GM19395 (cell line): ENCODE results near the gene LRRFIP1.
"Not testable (repeated sequence)": the region's sequence is repeated elsewhere in the genome, so short reads cannot be mapped to it uniquely, and the experiment has no call there.

Source experiments
- ATAC-seq: cut with Tn5 transposase; IDR thresholded peaks from one replicate; pipeline ENCODE4 v1.9.1; 2021; ENCODE audit warnings: mild to moderate bottlenecking, moderate library complexity; ENCODE audit not compliant: unreplicated experiment

Gene LRRFIP1

DNA sequence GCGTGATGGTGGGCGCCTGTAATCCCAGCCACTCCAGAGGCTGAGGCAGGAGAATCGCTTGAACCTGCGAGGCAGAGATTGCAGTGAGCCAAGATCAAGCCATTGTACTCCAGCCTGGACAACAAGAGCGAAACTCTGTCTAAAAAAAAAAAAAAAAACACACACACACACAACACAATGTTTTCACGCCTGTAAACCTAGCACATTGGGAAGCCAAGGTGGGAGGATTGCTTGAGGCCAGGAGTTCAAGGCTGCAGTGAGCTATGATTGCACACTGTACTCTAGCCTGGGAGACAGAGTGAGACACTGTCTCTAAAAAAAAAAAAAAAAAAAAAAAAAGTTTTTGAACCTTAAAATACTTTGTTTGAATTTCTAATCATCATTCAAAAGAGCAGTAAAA, 137.7 kb downstream of the LRRFIP1 start:
- not testable (repeated sequence) for ATAC-seq

DNA sequence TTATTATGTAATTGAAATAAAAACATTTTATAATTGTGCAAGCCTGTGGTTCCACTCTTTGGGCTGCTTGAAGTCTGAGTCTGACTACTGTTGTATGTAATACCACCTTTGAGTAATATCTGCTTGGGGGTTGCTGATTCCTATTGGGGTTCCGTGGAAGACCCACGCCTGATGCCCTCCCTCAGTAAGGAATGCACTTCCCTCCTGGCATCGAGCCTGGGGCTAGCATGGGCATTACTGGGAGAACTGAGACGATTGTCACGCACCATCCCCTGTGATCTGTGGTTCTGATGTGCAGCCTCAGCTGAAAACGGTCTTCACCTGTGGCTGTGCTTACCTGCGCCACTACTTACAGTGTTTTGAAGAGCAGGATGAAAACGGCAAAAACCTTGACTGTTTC, 138.5 kb downstream of the LRRFIP1 start:
- ATAC-seq, result no peak

DNA sequence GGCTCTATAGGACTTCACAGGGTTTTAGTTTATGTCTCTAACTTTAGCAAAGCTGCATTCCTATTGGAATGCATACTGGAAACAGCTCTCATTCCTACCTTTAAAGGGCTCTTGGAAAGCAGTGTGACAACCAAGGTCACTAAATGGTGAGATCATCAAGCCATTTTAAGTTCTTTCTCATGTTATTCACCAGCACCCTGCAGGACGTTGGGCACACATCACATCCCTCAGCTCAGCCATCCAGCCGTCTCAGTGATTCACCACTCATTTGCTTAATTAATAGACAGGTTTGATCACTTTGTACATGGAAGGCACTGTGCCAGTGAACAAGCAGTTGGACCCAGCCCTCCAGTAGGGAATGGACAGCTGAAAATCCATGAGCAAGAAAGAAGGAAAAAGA, 139.0 kb downstream of the LRRFIP1 start:
- no peak for ATAC-seq

DNA sequence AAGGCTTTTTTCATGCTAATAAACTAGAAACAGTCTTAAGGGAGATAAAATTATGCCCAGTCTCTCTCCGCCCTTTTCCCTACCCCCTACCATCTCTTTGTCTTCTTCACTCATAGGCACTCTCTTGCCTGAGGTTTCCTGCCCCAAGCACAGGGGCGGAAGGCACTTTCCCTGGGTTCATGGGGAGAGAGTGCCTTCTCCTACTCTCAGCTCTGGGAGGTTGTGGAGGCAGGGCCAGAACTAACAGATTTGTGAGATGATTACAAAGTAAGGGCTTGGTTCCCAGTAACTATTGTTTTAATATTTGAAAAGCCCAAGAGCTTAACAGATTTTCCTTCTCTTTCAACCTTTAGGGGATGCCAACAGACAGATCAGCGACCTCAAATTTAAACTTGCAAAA, 145.1 kb downstream of the LRRFIP1 start:
- no peak for ATAC-seq

DNA sequence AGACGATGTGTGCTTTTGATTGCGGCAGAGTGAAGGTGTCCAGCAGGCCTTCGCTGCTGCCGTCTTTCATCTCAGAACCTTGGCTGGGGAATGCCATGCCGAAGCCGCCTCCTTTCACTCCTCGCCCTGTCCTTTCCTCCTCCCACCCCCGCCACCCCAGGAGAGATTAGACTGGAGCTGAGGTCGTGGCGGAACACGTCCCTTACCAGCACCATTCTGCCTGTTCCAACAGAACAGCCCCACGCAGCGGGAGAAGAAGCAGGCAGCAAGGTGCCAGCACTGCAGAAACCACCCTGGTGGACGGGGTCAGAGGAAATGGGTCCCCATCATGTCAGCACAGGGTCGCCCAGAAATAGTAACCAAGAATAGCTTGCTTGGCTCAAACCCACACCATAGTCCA, 146.4 kb downstream of the LRRFIP1 start:
- ATAC-seq, result no peak

DNA sequence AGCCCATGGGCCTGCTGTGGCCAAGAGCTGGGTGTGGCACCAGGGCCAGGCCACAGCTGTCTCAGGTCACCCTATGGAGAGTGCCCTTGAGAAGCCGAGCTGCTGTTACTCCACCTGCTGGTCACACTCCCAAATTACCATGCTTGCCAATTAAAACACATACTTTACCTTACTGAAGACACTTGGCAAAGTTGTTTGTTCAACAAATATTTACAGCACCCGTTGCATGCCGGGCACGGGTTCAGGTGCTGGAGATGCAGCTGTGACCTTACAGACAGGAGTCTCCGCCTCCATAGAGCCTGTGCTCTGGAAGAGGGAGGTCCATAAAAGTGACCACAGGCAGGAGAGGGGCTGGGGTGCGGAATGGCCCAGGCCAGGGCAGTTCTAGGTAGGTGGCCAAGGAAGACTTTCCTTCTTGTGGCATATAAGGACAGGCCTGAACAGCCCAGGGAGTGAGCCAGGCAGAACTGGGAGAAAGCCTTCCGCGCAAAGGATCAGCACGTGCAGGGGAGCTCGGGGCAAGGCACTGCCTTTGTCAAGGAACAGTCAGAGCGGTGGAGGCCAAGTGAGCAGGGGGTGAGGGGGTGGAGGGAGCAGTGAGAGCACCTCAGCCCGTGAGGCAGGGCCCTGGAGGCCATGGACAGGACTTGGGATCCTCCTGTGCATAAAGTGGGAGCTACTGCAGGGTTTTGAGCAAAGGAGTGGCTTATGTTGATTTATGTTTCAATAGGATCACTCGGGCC, 147.6 kb downstream of the LRRFIP1 start:
- peak; percentile 66 for ATAC-seq

DNA sequence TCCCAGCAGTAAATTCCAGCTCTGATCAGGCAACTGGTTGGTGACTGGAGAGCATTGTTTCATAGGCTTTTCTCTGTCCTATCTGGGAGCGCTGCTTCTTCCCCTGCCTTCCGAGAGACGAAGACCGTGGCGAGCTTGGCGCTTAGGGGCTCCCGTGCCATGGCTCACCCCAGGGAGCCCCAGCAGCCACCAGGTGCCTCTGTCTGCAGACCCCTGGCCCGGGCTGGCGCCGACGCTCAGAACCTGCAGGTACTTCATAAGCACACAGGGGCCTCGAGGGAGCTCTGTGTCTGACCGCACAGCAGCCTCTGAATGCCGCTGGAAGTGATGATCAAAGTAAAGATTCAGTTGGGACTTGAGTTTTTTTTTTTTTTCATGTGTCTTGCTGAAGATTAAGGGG, 152.1 kb downstream of the LRRFIP1 start:
- ATAC-seq, result no peak

DNA sequence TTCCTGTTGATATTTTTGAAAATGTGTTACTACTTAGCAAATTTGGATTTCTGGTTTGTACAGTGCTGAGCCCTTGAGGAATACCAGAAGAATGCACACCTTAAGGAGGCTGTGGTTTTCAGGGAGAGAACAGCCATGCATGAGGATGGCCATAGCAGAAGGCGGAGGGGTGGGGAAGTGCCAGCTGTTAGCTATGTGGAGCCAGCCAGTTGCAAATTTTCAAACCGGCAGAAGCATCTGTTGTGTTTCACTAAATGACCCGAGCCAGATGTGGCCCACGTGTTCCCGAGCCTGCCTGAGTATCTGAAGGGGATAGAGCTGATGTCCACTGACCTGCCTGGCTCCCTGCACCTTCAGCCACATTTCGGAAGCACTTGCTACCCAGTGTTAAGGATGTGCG, 154.8 kb downstream of the LRRFIP1 start:
- no peak for ATAC-seq

DNA sequence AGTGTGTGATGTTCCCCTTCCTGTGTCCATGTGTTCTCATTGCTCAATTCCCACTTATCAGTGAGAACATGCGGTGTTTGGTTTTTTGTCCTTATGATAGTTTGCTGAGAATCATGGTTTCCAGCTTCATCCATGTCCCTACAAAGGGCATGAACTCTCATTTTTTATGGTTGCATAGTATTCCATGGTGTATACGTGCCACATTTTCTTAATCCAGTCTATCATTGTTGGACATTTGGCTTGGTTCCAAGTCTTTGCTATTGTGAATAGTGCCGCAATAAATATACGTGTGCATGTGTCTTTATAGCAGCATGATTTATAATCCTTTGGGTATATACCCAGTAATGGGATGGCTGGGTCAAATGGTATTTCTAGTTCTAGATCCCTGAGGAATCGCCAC, 156.3 kb downstream of the LRRFIP1 start:
- ATAC-seq, result not testable (repeated sequence)

DNA sequence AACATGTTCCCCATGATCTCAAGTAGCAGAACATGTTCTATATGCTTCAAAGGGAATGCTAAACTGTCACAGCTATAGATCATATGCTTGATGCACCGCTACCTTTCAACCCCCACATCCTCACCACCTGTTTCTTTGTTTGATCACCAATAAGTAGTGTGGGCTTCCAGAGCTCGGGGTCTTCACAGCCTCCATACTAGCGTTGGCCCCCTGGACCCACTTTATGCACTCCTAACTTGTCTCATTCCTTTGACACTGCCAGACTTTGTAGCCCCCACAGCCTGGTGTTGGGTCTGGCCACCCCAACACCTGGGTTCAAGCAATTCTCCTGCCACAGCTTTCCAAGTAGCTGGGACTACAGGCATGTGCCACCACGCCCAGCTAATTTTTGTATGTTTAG, 159.5 kb downstream of the LRRFIP1 start:
- no peak for ATAC-seq

DNA sequence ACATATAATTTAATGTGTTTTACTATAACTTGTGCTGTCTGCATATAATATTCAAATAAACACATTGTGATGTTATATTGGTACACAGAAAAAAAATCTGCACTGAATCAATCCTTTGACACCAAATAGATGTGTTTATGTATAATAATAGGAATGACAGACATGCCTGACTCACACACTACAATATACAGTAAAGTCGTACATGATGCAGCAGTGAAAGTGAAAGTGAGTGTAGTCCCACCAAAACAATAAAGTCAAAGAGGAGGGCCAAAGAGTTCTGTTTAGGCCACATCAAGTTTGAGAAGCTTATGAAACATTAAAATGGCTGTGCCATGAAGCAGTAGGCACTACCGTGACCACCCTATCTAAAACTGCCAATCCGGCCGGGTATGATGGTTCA, 163.0 kb downstream of the LRRFIP1 start:
- no peak for ATAC-seq

DNA sequence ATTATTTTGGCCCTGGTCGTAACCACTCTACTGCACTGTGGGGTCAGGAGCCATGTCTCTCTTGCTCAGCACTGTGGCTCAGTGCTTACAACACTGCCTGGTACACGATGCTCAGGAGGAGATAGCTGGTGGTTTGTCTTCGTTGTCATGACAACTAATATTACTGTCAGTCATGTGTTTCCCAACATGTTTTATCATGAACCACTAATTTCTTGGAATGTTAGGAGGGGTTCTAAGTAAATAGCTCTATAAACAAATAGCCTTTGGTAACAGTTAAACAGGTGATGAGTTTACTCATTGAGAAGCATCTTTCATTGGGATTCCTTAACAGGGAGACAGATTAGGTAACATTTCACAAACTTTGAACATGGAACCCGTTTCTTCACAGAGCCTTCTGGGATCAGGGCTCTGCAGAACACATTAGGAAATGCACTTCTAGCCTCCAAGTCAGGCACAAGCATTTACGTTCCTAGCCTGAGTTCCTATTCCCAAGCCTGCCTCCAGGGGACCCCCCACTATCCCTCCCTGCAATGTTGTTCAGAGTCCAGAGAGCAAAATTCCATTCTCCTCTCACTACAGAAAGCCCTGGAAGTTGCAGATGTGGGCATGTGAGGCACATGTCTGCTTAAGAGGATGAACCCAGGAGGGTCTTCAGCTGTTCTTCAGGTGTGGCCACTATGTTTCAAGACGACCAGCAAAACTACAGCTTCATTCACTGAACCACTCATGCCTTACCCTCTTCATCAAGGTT, 164.8 kb downstream of the LRRFIP1 start:
- ATAC-seq, result no peak

DNA sequence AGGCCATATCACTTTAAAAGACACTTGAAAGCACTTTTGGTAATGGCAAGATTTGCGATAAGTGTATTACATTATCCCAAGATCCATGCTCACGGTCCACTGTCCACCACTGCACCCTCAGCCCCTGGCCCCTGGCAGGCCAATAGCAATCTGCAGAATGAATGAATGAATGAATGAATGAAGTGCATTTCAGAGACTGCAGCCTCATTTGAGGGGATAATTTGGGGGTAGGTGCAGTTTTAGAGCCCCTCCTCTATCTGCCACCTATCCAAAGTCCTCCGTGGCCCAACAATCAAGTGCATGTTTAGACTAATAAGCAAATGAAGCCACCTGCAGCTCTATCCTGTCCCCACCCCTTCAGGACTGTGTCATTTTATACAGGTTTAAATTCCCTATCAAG, 169.9 kb downstream of the LRRFIP1 start:
- ATAC-seq, result no peak

DNA sequence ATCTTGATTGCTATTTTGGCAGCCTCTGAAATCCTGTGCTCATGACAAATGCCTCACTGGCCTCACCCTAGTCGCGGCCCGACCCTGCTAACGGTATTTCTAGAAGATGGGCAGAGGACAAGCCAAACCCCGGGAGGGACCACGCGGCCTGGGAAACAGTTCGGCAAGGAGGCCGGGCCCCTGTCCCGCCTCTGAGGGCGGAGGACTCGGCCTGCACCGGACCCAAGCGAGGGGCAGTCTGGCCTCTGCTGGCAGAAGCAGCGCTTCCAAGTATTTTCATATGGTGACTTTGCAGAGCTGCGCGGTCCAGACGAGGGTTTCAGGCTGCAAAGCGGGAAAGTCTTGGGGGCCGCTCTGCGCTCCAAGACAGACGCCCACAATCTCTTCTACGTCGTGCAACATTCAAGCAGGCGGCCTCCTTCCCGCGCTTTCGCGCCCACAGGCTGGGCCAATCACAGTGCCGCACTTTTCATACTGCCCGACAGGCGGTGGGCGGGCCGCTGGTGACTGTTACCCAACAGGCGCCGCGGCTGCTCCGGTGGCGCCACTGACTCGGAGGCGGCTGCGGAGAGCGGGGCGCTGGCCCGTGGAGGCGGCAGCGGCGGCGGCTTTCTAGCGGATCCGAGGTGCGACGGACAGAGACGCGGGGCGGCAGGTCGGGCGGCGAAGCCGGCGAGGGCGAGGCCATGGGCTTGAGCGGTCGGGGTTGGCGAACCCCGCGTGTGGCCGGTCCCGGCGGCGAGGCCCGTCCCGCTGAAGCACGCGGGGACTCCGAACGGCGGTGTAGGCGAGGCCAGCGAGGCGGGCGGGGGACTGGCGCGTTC, 171.1 kb downstream of the LRRFIP1 start, which contains the start of gene RBM44:
RBM44 (plus strand) TSS at position 544 of the 824 bp plus-strand sequence. CDS start 14,831 bp downstream, outside the sequence.
- no peak for ATAC-seq

DNA sequence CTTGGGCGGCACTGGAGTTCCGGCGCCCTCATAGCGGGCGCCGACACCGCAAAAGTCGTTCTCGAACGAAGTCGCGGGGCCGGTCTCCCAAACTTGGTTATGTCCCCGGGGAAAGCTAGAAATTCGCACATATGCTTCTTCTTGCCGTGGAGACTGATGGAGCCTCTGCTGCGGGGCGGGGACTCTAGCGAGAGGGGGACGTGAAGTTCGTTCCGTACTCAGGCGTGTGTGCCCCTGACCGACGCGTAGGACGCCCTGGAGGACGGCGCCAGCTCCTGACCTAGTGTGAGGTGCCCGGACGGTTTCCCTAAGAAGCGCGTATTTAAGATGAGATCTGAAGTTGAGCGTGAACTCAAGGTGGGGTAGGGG, 171.7 kb downstream of the LRRFIP1 start:
- no peak for ATAC-seq

DNA sequence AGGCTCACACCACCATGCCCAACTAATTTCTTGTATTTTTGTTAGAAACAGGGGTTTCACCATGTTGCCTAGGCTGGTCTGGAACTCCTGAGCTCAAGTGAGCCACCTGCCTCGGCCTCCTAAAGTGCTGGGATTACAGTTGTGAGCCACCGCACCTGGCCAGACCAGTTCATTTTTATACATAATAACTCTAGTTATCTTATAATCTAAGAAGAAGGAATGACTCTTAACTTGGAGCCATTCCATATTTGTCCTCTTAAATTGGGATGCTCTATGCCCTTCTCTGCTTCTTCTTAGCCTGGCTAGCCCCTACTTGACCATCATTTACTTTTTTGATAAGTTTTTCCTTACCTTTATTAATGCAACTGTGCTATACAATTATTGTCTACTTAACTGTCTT, 174.1 kb downstream of the LRRFIP1 start:
- no peak for ATAC-seq

DNA sequence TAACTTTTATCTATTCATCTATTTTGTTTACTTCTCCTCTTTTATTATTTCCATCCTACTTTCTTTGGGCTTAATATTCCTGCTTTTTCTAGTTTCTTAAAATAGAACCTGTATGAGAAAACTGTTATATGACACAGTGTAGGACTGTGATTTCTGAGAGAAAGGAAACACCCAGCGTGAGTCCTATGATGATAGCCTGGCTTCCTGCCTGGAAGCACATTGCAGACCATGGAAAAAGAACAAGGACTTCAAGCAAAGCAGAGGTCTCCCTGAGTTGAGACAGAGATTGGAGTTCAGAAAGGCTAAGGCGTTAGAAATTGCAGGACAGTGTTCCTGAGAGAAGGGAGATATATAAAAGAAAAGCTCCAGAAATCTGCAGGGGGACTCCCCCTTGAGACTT, 178.9 kb downstream of the LRRFIP1 start:
- ATAC-seq, result no peak

DNA sequence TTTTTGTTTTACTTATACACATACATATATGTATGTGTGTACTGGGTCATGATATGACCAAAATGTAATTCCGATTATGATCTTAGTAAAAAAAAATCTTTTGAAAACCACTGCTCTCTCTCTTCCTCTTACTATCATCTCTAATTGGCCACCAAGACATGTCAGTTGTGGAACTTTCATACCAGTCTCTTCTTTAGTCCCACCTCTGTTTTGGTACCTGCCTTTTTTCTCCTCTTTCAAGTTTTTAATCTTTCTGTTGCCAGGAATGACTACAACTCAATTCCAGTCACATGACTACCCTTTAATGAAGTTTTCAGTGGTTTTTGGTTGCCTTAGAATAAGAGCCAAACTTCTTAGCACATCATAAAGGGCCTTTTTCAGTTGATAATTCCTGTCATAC, 188.2 kb downstream of the LRRFIP1 start:
- ATAC-seq, result no peak

DNA sequence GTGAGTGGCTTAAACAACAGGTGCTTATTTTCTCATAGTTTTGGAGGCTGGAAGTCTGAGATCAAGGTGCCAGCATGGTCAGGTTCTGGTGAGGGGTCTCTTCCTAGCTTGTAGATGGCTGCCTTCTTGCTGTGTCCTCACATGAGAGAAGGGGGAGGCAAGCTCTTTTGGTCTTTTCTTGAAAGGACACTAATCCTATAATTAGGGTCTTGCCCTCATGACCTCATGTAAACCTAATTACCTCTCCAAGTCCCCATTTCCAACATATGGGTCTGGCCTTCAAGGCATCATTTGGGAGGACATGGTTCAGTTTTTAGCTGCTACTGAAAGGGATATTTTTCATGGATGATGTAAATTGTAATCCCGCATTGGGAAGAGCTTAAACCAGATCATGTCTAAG, 189.1 kb downstream of the LRRFIP1 start:
- no peak for ATAC-seq

DNA sequence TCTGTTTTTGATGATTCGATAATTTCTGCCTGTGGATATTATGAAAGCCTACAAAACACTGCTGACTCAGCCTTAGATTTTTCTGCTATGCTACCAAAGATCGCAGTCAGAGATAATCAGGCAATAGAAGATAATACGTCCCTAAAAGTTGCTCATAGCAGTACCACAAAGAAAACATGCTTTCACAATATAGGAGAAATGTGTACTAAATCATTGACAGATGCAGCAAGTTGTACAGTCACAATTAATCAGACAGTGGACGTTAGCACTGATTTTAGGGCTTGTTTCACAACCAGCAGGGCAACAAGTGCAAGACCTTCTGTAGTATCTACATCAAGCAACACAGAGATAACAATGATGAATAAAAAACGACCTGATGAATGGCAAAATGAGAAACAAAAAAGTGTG, 190.7 kb downstream of the LRRFIP1 start:
- ATAC-seq, result no peak

DNA sequence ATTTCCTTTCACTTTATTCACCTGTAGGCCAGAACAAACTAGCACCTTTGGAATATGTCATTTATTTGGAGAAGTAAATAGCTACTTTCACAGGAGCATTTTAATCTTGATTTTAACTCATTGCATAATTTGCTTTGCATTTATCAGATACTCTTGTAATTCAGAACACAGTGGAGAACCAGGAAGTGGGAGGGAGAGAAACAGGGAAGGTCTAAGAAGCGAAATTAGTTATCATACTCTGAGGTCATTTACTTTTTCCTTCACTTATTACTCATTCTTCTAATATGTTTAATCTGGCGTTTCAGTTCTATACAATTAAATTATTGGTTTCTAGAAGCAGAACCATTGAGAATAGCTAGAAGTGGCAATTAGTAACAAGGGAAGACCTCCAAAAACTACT, 191.8 kb downstream of the LRRFIP1 start:
- ATAC-seq, result no peak

DNA sequence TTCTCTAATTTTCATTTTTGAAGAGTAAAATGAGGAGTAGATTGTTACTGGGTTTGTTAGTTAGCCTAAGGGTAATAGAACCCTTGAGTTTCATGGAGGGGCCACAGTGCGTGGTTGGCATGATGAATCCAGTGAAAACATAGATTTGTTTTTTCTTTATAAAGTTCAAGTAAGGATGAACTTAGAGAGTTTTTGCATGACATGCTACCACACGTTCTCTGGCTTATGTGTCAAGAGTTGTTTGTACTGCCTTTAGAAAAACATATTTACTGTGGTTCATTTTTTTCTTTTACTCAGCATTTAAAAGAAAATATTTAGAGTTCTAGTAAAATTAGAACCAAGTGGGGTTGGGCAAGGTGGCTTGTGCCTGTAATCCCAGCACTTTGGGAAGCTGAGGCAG, 193.0 kb downstream of the LRRFIP1 start:
- ATAC-seq, result no peak
